ENCODE data around the gene SYNJ2. TPM values are rescaled to one million over a fixed set of nuclear protein-coding genes. Genes with fewer than 3 reads are reported as not detected.
A peak's percentile ranks its signal among the peaks of the same experiment; 100 is the strongest.

SYNJ2 gene
- total RNA-seq, 2 experiments from 2014 or later, result 28.6 to 30.1 TPM

GRCh38 chr6:158056804-158057203 lies 75.1 kb downstream of the SYNJ2 start:
- ChIA-PET POLR2A (interaction anchor here (0.9 to 2.4 kb wide), 4 partner anchors 30 to 257 kb away, joined by 3 to 20 read pairs (median 4); no protein-coding TSS in a partner anchor), CTCF (interaction anchor here (0.6 to 2.6 kb wide), 5 partner anchors 8 to 105 kb away, joined by 3 to 18 read pairs (median 4); no protein-coding TSS in a partner anchor)
- Mint-ChIP-seq H3K9me3 (ENCODE audit: low read depth) (no peaks in the 10 kb centered on the region), H3K27me3 (no peaks in the 10 kb centered on the region), H3K27ac (peak overlapping the region; percentile 59), H3K36me3 (ENCODE audit: low read depth) (peaks cover 38% of the 10 kb centered on the region), H3K4me1 (peaks cover 62% of the 10 kb centered on the region), H3K4me3 (no peak overlapping the region)
- ATAC-seq (no peak), DNase-seq (no peak)
- intact Hi-C loops (cut with DNase I, micrococcal nuclease), result loop anchor here (1.0 to 5.0 kb wide), 5 partner anchors 10 to 295 kb away; partner anchors contain the start of gene SYNJ2 (in 1 of the 2)

- H3K36me3 Mint-ChIP-seq (ENCODE audit: low read depth), result peaks cover 36% of the 10 kb centered on the region
- POLR2A ChIA-PET, result interaction anchor here (0.6 to 2.4 kb wide), 6 partner anchors 10 to 258 kb away, joined by 3 to 20 read pairs (median 4); no protein-coding TSS in a partner anchor
- H3K4me1 Mint-ChIP-seq, result peaks cover 59% of the 10 kb centered on the region
- H3K27me3 Mint-ChIP-seq, result no peaks in the 10 kb centered on the region
- H3K9me3 Mint-ChIP-seq (ENCODE audit: low read depth), result no peaks in the 10 kb centered on the region
- ATAC-seq, result peak; percentile 97
- CTCF ChIA-PET, result interaction anchor here (0.9 to 2.6 kb wide), 8 partner anchors 9 to 105 kb away, joined by 3 to 18 read pairs (median 4); no protein-coding TSS in a partner anchor
- no peak overlapping the region for H3K4me3 Mint-ChIP-seq
- intact Hi-C loops (cut with DNase I, micrococcal nuclease), result loop anchor here (1.0 to 5.0 kb wide), 5 partner anchors 10 to 295 kb away; partner anchors contain the start of gene SYNJ2 (in 1 of the 2)
- DNase-seq, result peak; percentile 76
- peak overlapping the region; percentile 59 for H3K27ac Mint-ChIP-seq
These were observed 75.7 kb downstream of the SYNJ2 start for GRCh38 chr6:158057213-158057987.

- ChIA-PET CTCF (interaction anchor here (0.9 to 2.6 kb wide), 7 partner anchors 8 to 184 kb away, joined by 3 to 18 read pairs (median 4); no protein-coding TSS in a partner anchor), POLR2A (interaction anchor here (1.3 to 2.4 kb wide), 2 partner anchors 32 to 258 kb away, joined by 3 to 20 read pairs; no protein-coding TSS in a partner anchor)
- peaks cover 31% of the 10 kb centered on the region for H3K36me3 Mint-ChIP-seq (ENCODE audit: low read depth)
- DNase-seq (no peak), ATAC-seq (no peak)
- intact Hi-C loops (cut with DNase I, micrococcal nuclease), result loop anchor here in 1 of 2 experiments (5.0 kb wide), 1 partner anchor 296 kb away; no protein-coding TSS in a partner anchor
- no peak overlapping the region for H3K4me3 Mint-ChIP-seq
- H3K9me3 Mint-ChIP-seq (ENCODE audit: low read depth), result no peaks in the 10 kb centered on the region
- peaks cover 53% of the 10 kb centered on the region for H3K4me1 Mint-ChIP-seq
- H3K27me3 Mint-ChIP-seq, result no peaks in the 10 kb centered on the region
- H3K27ac Mint-ChIP-seq, result peak overlapping the region; percentile 72
These were observed 76.5 kb downstream of the SYNJ2 start for GRCh38 chr6:158058171-158058651.

- CTCF ChIA-PET, result interaction anchor here (0.7 to 2.3 kb wide), 4 partner anchors 12 to 33 kb away, joined by 3 to 11 read pairs (median 4); no protein-coding TSS in a partner anchor
- intact Hi-C loops (cut with DNase I, micrococcal nuclease), result loop anchor here in 1 of 2 experiments (5.0 kb wide), 1 partner anchor 297 kb away; no protein-coding TSS in a partner anchor
- POLR2A ChIA-PET, result interaction anchor here (2.4 kb wide), 1 partner anchor 33 kb away, joined by 20 read pairs; no protein-coding TSS in a partner anchor
These were observed 77.4 kb downstream of the SYNJ2 start for GRCh38 chr6:158059108-158059507.

GRCh38 chr6:158060455-158061360 lies 79.0 kb downstream of the SYNJ2 start:
- CTCF ChIA-PET, result interaction anchor here (0.7 to 0.9 kb wide), 2 partner anchors 12 to 34 kb away, joined by 3 read pairs; no protein-coding TSS in a partner anchor
- no peak for ATAC-seq
- H3K27ac Mint-ChIP-seq, result no peak overlapping the region

More at GRCh38 chr6:158059108-158059507, 77.4 kb downstream of the SYNJ2 start:
- H3K36me3 Mint-ChIP-seq (ENCODE audit: low read depth), result peaks cover 26% of the 10 kb centered on the region
- no peak for ATAC-seq
- no peak overlapping the region for H3K27ac Mint-ChIP-seq
- H3K4me1 Mint-ChIP-seq, result peaks cover 45% of the 10 kb centered on the region
- H3K9me3 Mint-ChIP-seq (ENCODE audit: low read depth), result no peaks in the 10 kb centered on the region
- no peak for DNase-seq
- H3K4me3 Mint-ChIP-seq, result no peak overlapping the region
- no peaks in the 10 kb centered on the region for H3K27me3 Mint-ChIP-seq

GRCh38 chr6:158061361-158061708 lies 79.7 kb downstream of the SYNJ2 start:
- Mint-ChIP-seq H3K36me3 (ENCODE audit: low read depth) (peaks cover 28% of the 10 kb centered on the region), H3K4me3 (no peak overlapping the region), H3K4me1 (peaks cover 37% of the 10 kb centered on the region), H3K9me3 (ENCODE audit: low read depth) (no peaks in the 10 kb centered on the region), H3K27me3 (no peaks in the 10 kb centered on the region), H3K27ac (no peak overlapping the region)
- ChIA-PET CTCF (interaction anchor here (0.9 kb wide), 1 partner anchor 11 kb away, joined by 3 read pairs; no protein-coding TSS in a partner anchor), POLR2A (no interaction called here)
- ATAC-seq (no peak), DNase-seq (no peak)
- intact Hi-C loops (cut with DNase I, micrococcal nuclease), result no loop called here

More at GRCh38 chr6:158060455-158061360, 79.0 kb downstream of the SYNJ2 start:
- no peak for DNase-seq
- H3K36me3 Mint-ChIP-seq (ENCODE audit: low read depth), result peaks cover 28% of the 10 kb centered on the region
- no peak overlapping the region for H3K4me3 Mint-ChIP-seq
- POLR2A ChIA-PET, result no interaction called here
- H3K4me1 Mint-ChIP-seq, result peaks cover 43% of the 10 kb centered on the region
- intact Hi-C loops (cut with DNase I, micrococcal nuclease), result no loop called here
- H3K27me3 Mint-ChIP-seq, result no peaks in the 10 kb centered on the region
- no peaks in the 10 kb centered on the region for H3K9me3 Mint-ChIP-seq (ENCODE audit: low read depth)

- ATAC-seq (no peak), DNase-seq (no peak)
- Mint-ChIP-seq H3K4me3 (no peak overlapping the region), H3K9me3 (ENCODE audit: low read depth) (no peaks in the 10 kb centered on the region), H3K27me3 (no peaks in the 10 kb centered on the region), H3K4me1 (peaks cover 32% of the 10 kb centered on the region), H3K27ac (no peak overlapping the region), H3K36me3 (ENCODE audit: low read depth) (peaks cover 27% of the 10 kb centered on the region)
- intact Hi-C loops (cut with DNase I, micrococcal nuclease), result no loop called here
- POLR2A ChIA-PET, result no interaction called here
- CTCF ChIA-PET, result interaction anchor here (0.9 kb wide), 2 partner anchors 11 to 36 kb away, joined by 3 to 4 read pairs; no protein-coding TSS in a partner anchor
These were observed 80.2 kb downstream of the SYNJ2 start for GRCh38 chr6:158061709-158062461.

- POLR2A ChIA-PET, result no interaction called here
- CTCF ChIA-PET, result no interaction called here
- Mint-ChIP-seq H3K4me3 (no peak overlapping the region), H3K9me3 (ENCODE audit: low read depth) (no peaks in the 10 kb centered on the region), H3K36me3 (ENCODE audit: low read depth) (peaks cover 28% of the 10 kb centered on the region), H3K4me1 (peaks cover 21% of the 10 kb centered on the region), H3K27me3 (no peaks in the 10 kb centered on the region), H3K27ac (no peak overlapping the region)
- DNase-seq (no peak), ATAC-seq (no peak)
- intact Hi-C loops (cut with DNase I, micrococcal nuclease), result no loop called here
These were observed 82.1 kb downstream of the SYNJ2 start for GRCh38 chr6:158063736-158064135.

- no peak overlapping the region for H3K27ac Mint-ChIP-seq
- no peaks in the 10 kb centered on the region for H3K9me3 Mint-ChIP-seq (ENCODE audit: low read depth)
- H3K36me3 Mint-ChIP-seq (ENCODE audit: low read depth), result peaks cover 34% of the 10 kb centered on the region
- peaks cover 24% of the 10 kb centered on the region for H3K4me1 Mint-ChIP-seq
- no peak for ATAC-seq
- intact Hi-C loops (cut with DNase I, micrococcal nuclease), result no loop called here
- DNase-seq, result no peak
- ChIA-PET CTCF (interaction anchor here (0.7 kb wide), 1 partner anchor 188 kb away, joined by 3 read pairs; no protein-coding TSS in a partner anchor), POLR2A (no interaction called here)
- no peak overlapping the region for H3K4me3 Mint-ChIP-seq
- H3K27me3 Mint-ChIP-seq, result no peaks in the 10 kb centered on the region
These were observed 83.1 kb downstream of the SYNJ2 start for GRCh38 chr6:158064725-158065251.

- ChIA-PET CTCF (interaction anchor here (0.9 to 1.2 kb wide), 2 partner anchors 9 to 40 kb away, joined by 3 read pairs; no protein-coding TSS in a partner anchor), POLR2A (no interaction called here)
- no peak for ATAC-seq
- Mint-ChIP-seq H3K27ac (no peak overlapping the region), H3K4me1 (peaks cover 25% of the 10 kb centered on the region), H3K27me3 (no peaks in the 10 kb centered on the region), H3K36me3 (ENCODE audit: low read depth) (peaks cover 37% of the 10 kb centered on the region), H3K9me3 (ENCODE audit: low read depth) (no peaks in the 10 kb centered on the region), H3K4me3 (no peak overlapping the region)
- intact Hi-C loops (cut with DNase I, micrococcal nuclease), result no loop called here
- DNase-seq, result no peak
These were observed 84.6 kb downstream of the SYNJ2 start for GRCh38 chr6:158066136-158066781.
